Measurements from ENCODE around the gene ZDHHC6.
"Not testable (repeated sequence)": the region's sequence is repeated elsewhere in the genome, so short reads cannot be mapped to it uniquely, and the experiment has no call there.

Gene ZDHHC6

GRCh38 chr10:112442063-112442462 is 4.7 kb downstream of the ZDHHC6 start:
- no peak for DNase-seq (ENCODE audit: low read depth)

GRCh38 chr10:112441520-112441919 is 5.2 kb downstream of the ZDHHC6 start:
- DNase-seq (ENCODE audit: low read depth), result no peak

GRCh38 chr10:112438356-112438755 is 8.4 kb downstream of the ZDHHC6 start:
- DNase-seq (ENCODE audit: low read depth), result no peak

GRCh38 chr10:112434988-112435619 is 11.6 kb downstream of the ZDHHC6 start:
- no peak for DNase-seq (ENCODE audit: low read depth)

DNA sequence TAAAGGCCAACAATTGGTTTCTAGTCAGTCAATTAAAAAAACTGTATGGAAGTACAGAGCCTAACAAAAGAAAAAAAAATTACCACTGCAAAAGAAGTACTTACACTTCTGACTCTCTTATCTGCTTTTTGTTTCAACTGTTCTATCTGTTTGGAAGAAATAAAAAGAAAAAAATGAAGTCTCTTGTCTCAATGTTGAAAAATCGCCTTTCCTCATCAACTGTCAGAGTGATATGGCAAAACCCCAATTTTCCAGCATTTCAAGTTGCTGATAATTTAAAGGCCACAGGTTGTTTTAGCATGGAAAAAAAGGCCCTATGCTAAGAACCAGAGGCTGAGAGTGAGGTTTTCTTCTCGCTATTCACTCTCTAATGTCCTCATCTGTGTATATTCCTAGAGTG is 13.6 kb downstream of the ZDHHC6 start:
- no peak for DNase-seq (ENCODE audit: low read depth)

GRCh38 chr10:112429654-112430230 is 17.0 kb downstream of the ZDHHC6 start:
- DNase-seq (ENCODE audit: low read depth), result no peak

GRCh38 chr10:112429147-112429546 is 17.6 kb downstream of the ZDHHC6 start:
- no peak for DNase-seq (ENCODE audit: low read depth)

DNA sequence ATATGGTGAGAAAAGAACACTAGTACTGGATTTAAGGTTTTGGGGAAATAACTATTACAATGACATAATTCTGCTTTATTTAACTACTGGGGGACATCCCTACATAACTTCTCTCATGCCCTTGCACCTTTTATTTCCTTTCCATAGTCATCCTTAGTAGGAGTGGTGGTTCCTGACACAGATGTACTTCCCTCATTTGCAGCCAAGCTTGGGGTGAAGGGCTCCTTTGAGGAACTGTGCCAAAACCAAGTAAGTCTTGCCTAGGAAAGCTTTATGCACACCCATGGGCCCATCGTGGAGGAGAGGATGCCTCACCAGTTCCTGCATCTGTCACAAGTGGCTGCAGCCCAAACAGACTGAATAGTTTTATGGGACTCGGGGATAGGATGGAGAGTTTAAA is 20.6 kb downstream of the ZDHHC6 start:
- DNase-seq (ENCODE audit: low read depth), result no peak

DNA sequence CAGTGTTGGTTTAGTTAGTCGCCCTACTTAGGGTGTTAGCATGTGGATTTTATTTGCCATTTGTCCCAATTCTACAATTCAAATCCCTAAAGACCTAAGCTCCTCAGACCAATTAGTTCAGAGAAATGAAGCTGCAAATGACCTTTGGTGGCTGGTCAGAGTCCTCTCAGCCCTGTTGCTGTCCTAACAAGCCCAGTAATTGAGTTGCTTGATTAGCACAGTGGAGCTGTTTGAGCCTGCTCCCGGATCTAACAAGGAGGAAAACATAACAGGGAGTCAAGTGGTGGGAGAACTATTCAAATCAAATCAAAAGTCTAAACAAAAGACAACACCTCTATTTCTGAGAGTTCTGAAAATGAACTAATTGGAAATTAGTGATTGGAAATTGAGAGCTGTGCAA is 22.1 kb downstream of the ZDHHC6 start:
- DNase-seq (ENCODE audit: low read depth), result no peak

DNA sequence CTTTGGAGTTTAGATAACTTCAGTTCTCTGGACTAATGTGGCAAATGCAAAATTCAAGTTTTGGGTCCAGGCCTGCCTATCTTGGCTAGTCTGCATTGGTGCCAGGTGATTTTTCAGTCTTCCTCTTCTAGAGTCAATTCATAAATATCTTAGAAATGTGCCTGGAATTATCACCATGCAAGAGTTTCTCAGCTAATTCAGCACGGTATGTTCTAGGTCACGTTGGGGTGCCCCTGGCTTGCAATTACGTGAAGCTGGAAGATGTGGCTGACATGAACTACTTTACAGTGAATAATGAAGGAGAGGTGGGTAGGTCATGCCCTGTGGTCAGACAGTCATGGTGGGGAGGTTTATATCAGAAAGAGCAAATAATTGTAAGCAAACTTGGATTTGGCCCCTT is 25.0 kb downstream of the ZDHHC6 start:
- DNase-seq (ENCODE audit: low read depth), result no peak

- no peak for DNase-seq (ENCODE audit: low read depth)
These were observed 34.0 kb downstream of the ZDHHC6 start for GRCh38 chr10:112412696-112413095.

- no peak for DNase-seq (ENCODE audit: low read depth)
These were observed 37.0 kb downstream of the ZDHHC6 start for GRCh38 chr10:112409755-112410154.

DNA sequence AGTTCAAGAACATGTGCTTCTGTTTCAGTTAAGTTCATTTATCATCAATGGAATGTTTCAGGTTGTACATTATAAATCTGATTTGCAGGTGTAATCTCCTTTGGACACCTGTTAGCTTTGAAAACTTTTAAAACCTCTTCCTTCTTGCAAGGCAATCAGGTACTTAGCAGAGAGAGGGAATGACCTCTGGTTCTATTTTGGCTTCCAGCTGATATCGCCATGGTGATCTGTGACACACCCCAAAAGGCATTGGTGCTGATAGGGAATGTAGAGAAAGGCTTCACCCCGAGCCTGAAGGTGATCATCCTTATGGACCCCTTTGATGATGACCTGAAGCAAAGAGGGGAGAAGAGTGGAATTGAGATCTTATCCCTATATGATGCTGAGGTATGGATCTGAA is 37.4 kb downstream of the ZDHHC6 start:
- no peak for DNase-seq (ENCODE audit: low read depth)

DNA sequence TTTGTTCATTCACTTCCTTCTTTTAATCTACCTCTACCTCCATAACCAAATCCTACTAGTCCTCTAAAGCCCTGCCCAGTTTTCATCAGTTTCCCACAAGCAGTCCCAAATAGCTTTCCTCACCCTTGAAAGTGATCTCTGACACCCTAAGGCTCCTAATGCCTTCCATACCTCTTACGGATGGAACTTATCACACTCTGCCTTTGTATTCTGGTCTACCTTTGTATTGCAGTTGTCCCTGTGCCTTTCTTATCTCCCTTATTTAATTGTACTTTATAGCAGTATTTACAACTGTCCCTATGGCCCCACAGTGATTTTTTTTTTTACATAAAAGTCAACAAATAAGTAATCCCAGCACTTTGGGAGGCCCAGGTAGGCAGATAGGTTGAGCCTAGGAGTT is 39.0 kb downstream of the ZDHHC6 start:
- DNase-seq (ENCODE audit: low read depth), result no peak

GRCh38 chr10:112406806-112407205 is 39.9 kb downstream of the ZDHHC6 start:
- not testable (repeated sequence) for DNase-seq (ENCODE audit: low read depth)

- no peak for DNase-seq (ENCODE audit: low read depth)
These were observed 42.1 kb downstream of the ZDHHC6 start for GRCh38 chr10:112404617-112405016.

DNA sequence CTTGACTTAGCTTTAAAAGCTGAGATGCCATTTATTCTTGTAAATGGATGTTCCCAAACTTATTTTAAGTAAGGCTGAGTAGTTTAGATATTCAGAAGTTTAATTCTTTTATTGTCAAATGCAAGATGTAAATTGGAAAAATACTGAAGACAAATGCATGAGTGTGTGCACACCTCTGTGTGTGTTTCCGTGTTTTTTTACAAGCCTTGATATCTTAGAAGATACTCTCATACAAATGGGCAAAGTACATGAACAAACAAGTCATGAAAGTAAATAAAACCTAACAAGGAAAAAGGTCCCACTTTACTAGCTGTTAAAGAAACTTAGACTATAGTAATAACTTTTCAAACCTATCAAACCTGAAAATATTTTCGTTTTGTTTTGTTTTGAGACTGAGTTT is 43.8 kb downstream of the ZDHHC6 start:
- DNase-seq (ENCODE audit: low read depth), result no peak

GRCh38 chr10:112397592-112397991 is 49.1 kb downstream of the ZDHHC6 start:
- no peak for DNase-seq (ENCODE audit: low read depth)

- no peak for DNase-seq (ENCODE audit: low read depth)
These were observed 50.7 kb downstream of the ZDHHC6 start for GRCh38 chr10:112395809-112396530.

GRCh38 chr10:112394475-112394875 is 52.2 kb downstream of the ZDHHC6 start:
- no peak for DNase-seq (ENCODE audit: low read depth)

DNA sequence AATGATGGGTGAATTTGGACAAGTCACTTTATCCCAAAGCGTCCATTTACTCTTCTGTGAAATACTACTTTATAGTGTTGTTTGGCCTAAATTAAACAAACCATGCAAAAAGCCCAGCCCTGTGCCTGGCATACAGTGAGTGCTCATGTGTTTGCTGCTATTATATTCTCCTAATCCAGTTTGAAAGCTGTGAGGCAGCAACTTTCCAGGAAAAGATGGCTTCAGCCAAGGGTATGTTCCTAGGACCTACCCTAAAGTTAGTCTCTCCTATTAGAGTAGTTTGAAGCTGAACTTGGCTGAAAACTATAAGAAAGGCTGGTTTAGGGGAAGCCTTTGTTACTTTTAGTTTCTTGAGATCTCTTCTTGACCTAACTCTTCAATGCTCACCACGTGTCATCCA is 52.9 kb downstream of the ZDHHC6 start:
- no peak for DNase-seq (ENCODE audit: low read depth)

- no peak for DNase-seq (ENCODE audit: low read depth)
These were observed 53.4 kb downstream of the ZDHHC6 start for GRCh38 chr10:112393341-112393740.

DNA sequence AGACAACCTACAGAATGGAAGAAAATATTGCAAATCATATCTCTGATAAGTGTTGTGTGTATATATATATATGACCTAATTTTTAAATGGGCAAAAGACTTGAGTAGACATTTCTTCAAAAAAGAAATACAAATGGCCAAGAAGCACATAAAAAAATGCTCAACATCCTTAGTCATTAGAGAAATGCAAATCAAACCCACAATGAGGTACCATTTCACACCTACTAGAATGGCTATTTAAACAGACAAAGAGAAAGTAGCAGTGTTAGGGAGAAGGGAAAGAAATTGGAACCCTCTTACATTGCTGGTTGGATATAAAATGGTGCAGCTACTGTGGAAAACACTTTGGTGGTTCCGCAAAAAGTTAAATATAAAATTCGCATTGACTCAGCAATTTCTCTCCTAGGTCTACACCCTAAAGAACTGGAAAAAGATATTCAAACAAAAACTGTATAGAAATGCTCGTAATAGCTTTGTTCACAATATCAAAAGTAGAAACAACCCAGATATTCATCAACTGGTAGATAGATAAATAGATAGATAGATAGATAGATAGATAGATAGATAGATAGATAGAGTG is 56.5 kb downstream of the ZDHHC6 start:
- no peak for DNase-seq (ENCODE audit: low read depth)
